Stimulated activated CD8-positive, alpha-beta memory T cell treated with anti-CD3 and anti-CD28 coated beads, Interleukin-2, amount 100 ng/mL, for 48 hours (primary cell): Measurements from ENCODE around the gene ARRDC4.

Experiments
- DNase-seq, 2 donors: peaks; one replicate each; pipeline ENCODE4 v3.0.0-alpha.2; 2020; ENCODE audit warnings: low read depth in 2 of 2

ARRDC4 gene, protein sequence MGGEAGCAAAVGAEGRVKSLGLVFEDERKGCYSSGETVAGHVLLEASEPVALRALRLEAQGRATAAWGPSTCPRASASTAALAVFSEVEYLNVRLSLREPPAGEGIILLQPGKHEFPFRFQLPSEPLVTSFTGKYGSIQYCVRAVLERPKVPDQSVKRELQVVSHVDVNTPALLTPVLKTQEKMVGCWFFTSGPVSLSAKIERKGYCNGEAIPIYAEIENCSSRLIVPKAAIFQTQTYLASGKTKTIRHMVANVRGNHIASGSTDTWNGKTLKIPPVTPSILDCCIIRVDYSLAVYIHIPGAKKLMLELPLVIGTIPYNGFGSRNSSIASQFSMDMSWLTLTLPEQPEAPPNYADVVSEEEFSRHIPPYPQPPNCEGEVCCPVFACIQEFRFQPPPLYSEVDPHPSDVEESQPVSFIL

DNA sequence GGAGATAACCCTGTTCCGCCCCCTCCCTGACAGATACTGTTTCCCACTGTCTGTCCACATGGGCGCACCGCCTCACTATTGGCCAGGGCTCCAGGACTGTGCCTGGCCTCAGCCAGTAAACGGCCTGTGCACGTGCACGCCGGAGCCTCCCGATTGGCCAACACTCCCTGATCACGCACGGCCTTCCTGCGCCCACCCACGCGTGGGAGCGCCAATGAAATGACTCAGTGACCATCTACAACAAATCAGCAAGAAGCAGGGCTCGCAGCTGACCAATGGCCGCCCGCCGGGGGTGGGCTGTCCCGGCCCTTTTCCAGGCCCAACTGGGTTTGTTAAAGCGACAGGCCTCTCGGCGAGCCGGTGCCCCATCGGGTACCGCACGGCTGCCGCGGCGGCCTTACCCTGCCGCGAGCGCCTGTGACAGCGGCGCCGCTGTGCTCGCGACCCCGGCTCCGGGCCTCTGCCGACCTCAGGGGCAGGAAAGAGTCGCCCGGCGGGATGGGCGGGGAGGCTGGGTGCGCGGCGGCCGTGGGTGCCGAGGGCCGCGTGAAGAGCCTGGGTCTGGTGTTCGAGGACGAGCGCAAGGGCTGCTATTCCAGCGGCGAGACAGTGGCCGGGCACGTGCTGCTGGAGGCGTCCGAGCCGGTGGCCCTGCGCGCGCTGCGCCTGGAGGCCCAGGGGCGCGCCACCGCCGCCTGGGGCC lies at the start of gene ARRDC4:
TSS of gene ARRDC4 (plus strand) at position 340 of the 703 bp plus-strand sequence. CDS start at position 499, 159 bp downstream.
- peak; percentile 91 to 93 for DNase-seq

DNA sequence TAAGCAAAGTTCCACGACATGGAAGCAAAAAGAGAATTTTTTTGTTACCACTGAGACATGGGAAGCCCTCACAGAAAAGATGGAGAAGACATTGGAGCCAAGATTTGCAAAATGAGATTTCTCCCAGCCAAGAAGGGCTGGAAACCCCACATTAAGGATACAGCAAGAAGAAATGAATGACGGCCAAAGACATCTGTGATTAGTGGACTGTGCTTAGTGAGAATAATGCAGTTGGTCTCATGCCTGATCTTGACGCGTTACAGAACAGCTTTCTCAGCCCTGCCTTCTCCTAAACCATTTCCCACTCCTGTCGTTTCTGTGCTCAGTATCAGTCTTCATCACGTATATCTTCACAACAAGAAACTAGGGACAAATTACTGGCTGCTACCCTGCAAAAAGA lies 45.8 kb upstream of the ARRDC4 start:
- no peak for DNase-seq

DNA sequence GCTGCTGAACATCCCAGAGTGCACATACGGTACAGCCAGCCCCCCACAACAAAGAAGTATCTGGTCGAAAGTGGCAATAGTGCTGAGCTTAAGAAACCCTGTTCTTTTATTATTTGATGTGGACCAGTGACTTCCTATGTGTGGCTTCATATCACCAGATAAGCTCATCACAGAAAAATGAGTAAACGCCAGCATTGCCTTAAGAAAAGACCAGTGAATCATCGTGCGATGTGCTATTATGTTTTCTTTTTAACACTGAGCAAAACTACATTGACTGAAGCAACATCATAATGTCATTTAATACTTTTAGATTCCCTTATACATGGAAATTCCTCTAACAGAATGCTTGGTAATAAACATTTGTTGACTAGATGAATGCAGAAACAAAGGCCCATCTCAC lies 45.2 kb upstream of the ARRDC4 start:
- DNase-seq: no peak

DNA sequence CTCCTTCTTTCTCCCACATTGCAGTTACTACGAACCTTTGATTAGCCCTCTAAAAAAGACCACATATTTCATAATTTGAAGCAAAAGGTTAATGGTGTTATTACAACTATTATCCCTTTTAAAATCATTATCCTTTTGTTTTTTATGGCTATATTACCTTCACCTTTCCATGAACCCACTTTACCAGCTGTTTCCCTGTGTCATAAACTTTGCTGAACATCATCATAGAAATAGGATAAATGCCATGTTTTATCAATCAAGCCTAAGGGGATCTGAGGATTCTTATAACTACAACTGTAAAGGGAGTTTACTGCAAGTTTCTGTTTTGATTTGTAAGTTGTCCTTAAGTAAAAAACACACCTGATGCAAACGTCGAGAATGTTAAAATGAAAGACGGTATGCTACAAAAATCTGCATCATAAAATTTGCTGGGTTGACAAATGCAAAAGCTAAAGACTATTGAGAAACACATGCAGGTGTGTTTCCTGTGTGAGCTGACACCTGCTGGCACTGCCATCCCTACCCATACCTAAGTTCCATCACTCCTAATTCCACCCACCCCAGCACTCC lies 39.1 kb upstream of the ARRDC4 start:
- DNase-seq: no peak

DNA sequence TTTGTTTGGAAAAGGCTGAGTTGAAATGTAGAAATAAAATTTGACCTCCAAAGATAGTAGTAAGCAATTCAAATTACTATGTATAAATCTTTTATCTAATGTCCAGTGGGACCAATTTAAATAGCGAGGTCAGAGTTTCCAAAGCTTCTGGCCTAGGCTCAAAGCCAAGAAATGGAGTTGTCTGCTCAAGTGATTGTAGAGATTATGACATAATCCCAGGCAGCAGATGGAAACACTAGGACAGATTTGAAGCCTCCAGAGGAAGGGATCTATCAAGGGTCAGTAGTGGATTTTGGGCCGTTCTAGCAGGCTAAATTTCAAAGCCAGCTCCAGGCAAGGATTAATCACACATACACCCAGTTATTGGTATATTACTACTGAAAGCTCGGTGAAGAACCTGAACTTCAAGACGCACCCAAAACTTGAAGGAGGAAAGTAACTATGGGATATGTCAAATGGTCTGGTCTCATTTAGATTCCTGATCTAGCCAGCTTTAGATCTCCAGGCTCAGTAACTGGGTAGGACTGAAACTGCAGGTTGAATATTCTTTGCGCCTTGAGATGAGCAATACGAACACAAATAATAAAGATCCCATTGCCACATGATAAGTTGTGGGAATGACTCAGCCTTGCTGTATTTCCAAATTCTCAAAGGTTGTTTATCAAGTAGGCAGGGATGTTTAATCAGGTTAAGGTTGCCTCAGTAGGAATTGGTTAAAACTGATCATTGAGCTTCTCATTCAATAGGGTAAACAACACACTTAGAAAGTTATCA lies 30.9 kb upstream of the ARRDC4 start:
- no peak for DNase-seq

DNA sequence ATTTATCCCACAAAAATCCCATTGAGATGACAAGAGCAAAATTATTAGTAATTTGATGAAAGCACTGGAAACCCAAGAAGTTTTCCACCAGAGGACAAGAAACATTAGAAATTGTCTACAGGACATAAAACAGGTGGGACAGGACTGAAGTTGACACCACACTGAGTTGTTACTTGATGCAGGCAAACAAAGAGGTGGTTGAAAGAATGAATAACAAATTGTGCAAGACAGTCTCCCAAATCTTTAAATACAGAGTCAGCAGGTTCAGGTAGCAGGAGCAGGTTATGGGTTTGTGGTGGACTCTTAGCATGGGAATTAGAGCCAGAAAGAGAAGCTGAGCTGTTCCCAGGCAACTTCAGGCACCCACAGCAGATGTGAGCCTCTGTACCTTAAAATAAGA lies 30.3 kb upstream of the ARRDC4 start:
- no peak for DNase-seq

DNA sequence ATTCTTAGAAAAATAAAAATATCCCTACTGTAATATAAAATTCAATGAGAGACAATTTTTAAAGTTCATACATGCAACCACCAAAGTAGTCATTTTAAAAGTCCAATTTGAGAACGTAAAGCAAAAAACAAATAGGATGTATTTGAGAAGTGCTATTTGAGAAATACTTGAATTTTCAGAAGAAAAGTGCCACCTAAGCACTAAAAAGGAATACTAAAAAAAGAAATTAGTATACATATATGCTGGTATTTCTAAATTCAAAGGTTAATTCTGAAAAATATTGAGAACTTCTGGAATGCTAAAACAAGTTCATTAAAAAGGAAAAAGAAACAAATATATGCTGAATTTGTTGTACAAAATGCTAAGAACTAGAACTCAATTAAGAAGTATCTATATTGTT lies 29.2 kb upstream of the ARRDC4 start:
- no peak for DNase-seq

DNA sequence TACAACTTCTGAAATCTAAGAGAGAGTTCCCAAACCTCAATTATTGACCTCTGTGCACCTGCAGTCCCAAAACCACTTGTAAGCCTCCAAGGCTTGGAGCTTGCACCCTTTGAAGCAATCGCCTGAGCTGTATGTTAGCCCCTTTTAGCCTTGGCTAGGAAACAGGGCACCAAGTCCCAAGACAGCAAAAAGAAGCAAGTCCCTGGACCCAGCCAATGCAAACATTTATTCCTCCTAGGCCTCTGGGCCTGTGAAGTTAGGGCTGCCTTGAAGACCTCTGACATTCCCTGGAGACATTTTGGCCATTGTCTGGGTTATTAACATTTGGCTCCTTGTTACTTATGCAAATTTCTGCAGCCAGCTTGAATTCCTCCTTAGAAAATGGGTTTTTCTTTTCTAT lies 26.9 kb upstream of the ARRDC4 start:
- DNase-seq: no peak

DNA sequence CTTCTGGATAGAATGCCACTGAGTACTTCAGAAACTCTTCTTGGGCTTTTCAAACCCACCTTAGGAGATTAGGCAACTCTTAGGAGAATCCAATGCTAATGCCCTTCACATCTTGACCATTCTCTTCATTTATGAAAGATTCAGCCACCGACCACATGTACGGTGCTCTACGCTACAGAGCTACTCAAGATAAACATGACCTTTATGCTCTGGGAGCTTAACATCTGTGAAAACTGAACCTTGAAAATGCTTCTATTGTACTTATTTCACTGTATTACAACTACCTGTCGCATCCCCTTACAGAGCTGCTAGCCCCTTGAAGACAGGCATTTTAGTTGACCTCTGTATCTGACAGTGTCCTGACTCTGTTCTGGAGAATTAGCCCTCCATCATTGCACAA lies 19.5 kb upstream of the ARRDC4 start:
- no peak for DNase-seq

DNA sequence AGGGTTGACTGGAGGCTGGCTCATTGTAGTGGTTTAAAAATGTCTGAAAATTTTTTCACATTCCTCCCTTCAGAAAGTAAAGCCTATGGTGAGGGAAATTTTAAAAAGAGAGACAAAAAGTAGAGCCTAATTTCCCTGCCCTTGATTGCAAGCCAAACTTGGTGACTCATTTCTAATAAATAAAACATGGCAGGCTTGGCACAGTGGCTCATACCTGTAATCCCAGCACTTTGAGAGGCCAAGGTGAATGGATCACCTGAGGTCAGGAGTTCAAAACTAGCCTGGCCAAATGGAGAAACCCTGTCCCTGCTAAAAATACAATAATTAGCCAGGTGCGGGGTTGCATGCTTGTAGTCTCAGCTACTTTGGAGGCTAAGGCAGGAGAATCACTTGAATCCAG lies 18.9 kb upstream of the ARRDC4 start:
- no peak for DNase-seq

DNA sequence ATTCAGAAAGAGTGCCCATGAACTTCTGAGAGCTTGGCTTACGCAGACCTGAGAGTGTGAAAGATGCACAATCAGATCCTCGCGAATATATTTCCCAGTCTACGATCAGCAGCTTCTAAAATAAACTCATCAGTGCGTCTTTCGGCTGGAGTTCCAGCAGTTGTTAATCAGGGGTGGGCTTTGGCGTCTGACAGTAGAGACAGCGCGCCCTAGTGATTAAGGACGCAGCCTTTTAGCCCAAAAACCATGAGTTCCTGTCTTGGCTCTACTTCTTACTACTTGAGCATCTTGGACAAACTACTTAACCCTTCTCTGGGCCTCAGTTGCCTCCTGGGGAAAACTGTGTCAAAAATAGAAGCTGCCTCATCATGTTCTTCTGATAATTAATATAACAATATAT lies 15.8 kb upstream of the ARRDC4 start:
- DNase-seq: no peak

DNA sequence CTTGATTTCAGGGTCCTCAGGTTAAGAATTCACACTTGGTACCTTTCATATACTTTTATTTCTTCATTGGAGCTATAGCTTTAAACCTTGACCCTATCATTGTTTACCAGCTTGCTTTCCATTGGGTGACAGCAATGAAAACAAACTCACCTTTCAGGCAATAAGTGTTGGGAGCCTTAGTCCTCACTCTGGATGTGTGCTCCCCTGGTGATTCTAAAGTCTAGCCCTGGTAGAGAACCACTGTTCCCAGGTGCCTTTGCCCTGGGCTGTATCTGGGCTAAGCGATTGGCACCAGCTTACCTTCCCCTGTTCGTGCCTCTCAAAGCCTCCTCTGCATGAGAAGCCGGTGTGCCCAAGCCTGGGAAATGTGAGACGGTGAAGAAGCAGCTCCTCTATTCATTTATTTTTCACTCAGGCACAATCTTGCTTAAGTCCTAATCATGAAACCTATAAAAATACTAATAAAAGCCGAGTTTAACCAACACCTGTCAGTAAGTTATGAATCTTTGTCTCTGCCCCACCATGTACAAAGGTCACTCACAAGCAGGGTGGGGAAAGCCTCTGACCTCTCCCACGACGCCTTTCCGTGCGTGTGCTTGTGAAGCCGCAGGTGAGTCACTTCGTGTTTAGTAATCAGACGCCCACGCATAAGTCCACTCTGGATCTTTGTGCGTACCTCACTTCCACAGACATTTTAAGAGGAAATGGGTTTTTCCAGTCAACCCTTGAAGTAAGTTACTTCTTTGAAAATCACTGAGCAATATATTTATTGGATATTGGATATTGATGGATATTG lies 12.8 kb upstream of the ARRDC4 start:
- no peak for DNase-seq

DNA sequence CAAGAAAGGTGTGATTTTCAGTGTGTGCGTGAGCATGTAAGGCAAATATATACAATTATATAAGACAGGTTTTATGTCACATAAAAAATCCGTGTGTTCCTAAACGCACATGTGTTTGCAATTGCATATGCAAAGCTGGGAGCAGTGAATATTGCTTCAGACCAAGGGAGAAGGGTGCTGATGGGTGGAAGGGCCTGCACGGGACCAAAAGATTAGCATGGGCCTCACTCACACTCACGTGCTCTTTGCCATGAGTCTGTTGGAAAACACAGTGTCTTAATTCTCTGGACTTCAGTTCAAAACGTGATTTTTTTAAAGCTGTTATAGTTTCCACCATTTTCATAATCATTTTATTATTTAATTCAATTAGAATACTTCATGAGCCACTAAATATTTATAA lies 7.2 kb upstream of the ARRDC4 start:
- no peak for DNase-seq

DNA sequence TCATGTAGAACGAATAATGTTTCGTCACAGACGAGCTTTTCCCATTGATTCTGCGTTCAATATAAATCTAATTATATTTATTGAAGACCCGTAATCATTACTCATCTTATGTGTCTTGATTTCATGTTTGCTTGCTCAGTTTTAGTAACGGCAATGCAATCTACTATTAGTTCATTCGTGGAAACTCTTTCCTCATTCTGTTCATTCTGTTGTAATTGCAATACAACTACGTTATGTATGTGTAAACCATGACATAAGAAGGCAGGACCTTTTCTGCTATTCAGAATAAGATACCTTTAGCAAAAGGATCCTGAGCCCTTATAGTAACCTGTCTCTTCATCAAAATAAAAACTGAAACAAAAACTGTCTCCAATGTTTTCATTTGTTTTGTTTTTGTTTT lies 6.8 kb upstream of the ARRDC4 start:
- no peak for DNase-seq

DNA sequence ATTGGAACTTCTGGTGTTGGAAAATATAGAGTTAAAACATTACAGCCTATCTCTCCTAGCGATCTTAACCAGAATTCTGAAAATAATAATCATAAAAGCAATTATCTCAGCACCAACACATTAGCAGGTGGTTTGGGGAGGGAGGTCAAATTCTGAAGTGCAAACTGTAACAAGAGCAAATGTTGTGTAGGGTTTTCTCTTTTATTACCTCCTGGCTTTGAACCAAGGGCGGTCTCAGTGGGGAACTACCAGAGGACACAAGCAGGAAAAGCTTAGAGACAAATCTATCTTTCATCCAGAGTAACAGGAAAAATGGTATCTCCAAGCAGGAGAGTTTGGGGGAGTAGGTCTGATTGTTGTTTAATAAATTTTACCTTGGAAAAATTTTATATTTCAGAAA lies 5.5 kb upstream of the ARRDC4 start:
- no peak for DNase-seq

DNA sequence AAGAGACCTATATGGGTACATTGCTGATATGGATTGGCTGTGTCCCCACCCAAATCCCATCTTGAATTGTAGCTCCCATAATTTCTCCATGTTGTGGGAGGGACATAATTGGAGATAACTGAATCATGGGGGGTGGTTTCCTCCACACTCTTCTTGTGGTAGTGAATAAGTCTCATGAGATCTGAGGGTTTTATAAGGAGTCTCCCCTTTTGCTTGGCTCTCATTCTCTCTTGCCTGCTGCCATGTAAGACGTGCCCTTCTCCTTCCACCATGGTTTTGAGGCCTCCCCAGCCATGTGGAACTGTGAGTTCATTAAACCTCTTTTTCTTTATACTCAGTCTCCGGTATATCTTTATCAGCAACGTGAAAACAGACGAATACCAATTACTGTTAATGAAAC lies 5.0 kb upstream of the ARRDC4 start:
- DNase-seq: no peak

DNA sequence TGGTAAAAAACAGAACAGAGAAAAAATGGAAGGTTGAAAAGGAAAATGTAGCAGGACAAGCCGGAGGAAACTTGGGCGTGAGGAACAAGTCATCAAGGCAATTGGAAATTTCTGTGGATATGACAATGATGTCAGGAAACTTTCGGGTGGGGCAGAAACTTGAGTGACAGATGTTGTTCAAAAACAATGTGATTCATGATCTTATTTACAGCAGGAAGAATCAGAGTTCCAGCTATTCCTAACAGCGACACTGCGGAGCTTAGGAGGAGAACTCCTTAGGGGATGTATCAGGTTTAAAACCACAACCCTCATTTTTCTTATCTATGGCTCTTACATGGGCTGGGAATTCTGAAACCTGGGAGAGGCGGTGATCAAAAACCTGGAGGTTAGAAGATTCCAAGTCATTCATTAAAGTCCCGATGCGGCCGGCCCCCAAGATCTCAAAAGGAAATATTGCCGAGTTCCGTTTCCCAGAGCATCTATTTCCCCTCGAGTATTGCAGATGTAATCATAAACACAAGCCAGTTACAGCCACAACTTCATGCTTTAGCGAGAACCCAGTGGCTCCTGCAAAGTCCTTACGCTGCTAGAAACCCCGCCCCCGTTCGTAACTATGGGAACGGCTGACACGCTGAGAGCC lies 659 bp upstream of the ARRDC4 start:
- no peak for DNase-seq

DNA sequence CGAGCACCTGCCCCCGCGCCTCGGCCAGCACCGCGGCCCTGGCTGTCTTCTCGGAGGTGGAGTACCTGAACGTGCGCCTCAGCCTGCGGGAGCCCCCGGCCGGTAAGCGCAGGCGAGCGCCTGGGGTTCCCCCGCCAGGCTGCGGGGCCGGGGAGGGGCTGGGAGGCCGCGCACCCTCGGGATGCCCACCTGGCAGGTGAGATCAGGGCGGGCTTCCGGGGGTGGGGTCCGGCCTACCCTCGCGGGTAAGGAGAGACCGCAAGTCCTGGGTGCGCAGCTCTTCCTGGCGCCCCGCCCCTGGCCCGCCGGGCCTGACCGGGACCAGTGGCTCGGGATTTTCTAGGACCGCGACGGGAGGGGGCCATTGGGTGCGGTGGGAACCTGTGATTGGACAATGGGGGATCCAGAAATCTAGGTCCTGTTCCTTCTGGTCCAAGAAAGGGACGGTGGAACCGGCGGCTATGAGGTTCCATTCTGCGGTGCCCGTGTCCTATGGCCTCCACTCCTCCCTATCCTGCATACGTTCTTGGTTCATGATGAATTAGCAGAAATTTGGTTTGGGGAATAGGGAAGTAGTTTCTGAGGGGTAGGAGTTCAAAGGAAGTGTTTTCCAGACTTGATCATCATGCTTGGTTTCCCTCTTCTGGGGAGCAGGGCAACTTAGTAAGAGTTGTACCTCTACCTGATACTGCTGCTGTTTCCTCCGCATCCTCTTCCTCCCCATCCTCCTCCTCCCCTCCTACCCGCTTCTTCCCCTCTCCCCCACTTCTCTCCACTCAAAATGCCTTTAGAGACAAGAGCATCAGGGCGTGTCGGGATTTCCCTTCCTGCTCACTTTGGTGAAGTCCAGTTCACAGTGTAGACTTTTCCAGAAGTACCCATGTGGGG lies 808 bp downstream of the ARRDC4 start:
- peak in 1 of 2 donors; percentile 0 for DNase-seq

DNA sequence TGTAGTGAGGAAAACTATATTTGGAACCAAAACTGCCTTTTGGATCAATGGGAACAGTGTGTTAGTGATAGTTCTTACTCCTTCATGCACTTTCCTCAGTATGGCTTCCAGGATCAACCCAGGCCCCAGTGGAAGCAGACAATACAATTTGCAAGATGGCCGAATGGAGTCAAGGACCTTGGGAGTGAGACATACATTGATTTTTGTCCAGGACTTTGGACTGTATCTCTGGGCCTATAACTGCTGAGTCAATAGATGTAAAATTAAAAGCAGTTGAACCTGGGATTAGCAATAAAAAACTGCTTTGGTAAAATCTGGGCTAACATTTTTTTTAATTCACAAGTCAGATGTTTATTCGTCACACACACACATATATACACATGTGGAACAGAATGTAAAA lies 1.8 kb downstream of the ARRDC4 start:
- DNase-seq: no peak

DNA sequence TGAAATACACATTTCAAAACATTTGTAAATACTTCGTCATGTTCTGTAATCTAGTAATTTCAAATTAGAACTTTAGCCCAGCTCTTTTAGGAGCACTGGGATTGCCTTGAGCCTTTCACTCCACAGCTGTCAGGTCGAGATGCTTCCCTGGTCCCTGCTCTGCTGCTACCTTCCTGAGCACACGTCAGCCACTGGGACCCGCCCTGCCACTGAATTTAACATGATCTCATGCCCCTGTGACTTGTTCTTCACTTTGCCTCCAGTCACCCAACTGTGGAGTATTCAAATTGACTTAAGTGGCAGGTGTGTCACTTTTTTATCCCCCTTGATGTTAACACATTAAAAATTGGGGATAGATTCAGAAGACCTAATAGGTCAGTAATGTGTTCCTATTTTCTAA lies 3.3 kb downstream of the ARRDC4 start:
- no peak for DNase-seq
